ENCODE results near the gene HBM.
A peak's percentile ranks its signal among the peaks of the same experiment; 100 is the strongest.

GRCh38 chr16:181565-182021, 15.8 kb downstream of the HBM start:
- TF ChIP-seq ZSCAN30 (tag by site-specific recombination; IDR thresholded peaks at IDR 0.05) (no peak), KLF16 (tag by site-specific recombination; IDR thresholded peaks at IDR 0.05) (no peak), ZBTB26 (tag by site-specific recombination; optimal IDR thresholded peaks at IDR 0.05) (no peak), ZNF148 (tag by site-specific recombination; IDR thresholded peaks at IDR 0.05; ENCODE audit: borderline replicate concordance) (no peak), CTCF (tag by site-specific recombination; IDR thresholded peaks at IDR 0.05) (peak; percentile 96), ZNF580 (tag by site-specific recombination; IDR thresholded peaks at IDR 0.05) (no peak), ZNF311 (tag by site-specific recombination; IDR thresholded peaks at IDR 0.05; ENCODE audit: borderline replicate concordance) (no peak), PRDM4 (tag by site-specific recombination; IDR thresholded peaks at IDR 0.05) (0 out of 2 replicates have a peak, but pooled peaks have one; percentile 35), ZNF571 (tag by site-specific recombination; IDR thresholded peaks at IDR 0.05) (no peak), ZNF610 (tag by site-specific recombination; IDR thresholded peaks at IDR 0.05; ENCODE audit: borderline replicate concordance) (no peak)

Measured in HEK293 (cell line).